GM12865 (cell line): ENCODE data around the gene ONECUT2.

ENCODE experiments used
- DNase-seq: peaks from one replicate; pipeline ENCODE4 v3.0.0; 2010; ENCODE audit warnings: low read depth
- H3K4me3 ChIP-seq: 2 replicates; pipeline ENCODE4 v1.5.1; 2011; ENCODE audit warnings: mild to moderate bottlenecking, low read depth, low read length, control low read depth
- TF ChIP-seq, protein P1 (sequence below): IDR thresholded peaks from 2 replicates; pipeline ENCODE4 v1.5.1; 2011; ENCODE audit warnings: low read length, control low read depth, low read depth, inconsistent platforms; ENCODE audit not compliant: insufficient read depth; ENCODE audit errors: missing control alignments

ONECUT2 gene

DNA sequence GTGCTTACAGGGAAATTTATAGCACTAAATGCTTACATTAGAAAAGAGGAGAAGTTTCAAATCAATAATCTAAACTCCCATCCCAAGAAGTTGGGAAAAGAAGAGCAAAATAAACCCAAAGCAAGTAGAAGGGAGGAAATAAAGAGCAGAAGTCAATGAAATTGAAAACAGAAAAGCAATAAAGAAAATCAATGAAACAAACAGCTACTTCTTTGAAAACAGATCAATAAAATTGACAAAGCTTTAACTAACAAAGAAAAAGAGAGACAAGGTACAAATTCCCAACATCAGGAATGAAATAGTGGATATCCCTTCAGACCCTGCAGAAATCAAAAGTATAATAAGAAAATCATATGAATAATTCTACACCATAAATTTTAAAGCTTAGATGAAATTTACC is 25.5 kb upstream of the ONECUT2 start:
- TF ChIP-seq, protein P1, sequence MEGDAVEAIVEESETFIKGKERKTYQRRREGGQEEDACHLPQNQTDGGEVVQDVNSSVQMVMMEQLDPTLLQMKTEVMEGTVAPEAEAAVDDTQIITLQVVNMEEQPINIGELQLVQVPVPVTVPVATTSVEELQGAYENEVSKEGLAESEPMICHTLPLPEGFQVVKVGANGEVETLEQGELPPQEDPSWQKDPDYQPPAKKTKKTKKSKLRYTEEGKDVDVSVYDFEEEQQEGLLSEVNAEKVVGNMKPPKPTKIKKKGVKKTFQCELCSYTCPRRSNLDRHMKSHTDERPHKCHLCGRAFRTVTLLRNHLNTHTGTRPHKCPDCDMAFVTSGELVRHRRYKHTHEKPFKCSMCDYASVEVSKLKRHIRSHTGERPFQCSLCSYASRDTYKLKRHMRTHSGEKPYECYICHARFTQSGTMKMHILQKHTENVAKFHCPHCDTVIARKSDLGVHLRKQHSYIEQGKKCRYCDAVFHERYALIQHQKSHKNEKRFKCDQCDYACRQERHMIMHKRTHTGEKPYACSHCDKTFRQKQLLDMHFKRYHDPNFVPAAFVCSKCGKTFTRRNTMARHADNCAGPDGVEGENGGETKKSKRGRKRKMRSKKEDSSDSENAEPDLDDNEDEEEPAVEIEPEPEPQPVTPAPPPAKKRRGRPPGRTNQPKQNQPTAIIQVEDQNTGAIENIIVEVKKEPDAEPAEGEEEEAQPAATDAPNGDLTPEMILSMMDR: no peak
- no peak for DNase-seq

GRCh38 chr18:57410749-57411148 is 24.4 kb upstream of the ONECUT2 start:
- no peak for DNase-seq
- TF ChIP-seq, protein P1: no peak
- no peak overlapping the region for H3K4me3 ChIP-seq

More for the DNA sequence above, 25.5 kb upstream of the ONECUT2 start:
- no peak overlapping the region for H3K4me3 ChIP-seq

DNA sequence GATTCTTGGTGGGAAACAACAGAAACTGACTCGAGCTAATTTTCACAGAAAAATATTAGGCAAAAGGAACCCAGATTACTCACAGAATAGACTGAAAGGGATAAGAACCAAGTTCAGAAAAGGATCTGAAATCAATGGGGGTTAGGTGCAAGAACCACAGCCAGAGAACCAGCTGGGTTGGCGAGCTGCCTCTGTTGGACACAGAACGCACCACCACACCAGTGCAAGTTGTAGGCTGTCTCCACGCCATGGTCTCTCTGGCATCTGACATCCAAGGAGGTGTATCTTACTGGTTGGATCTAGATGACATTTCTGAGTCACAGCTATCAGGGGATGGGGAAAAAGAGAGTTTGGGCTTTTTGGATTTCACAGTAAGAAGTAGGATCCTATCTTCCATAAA is 18.6 kb upstream of the ONECUT2 start:
- TF ChIP-seq, protein P1: no peak
- DNase-seq: no peak
- no peak overlapping the region for H3K4me3 ChIP-seq

GRCh38 chr18:57422313-57422872 is 12.8 kb upstream of the ONECUT2 start:
- DNase-seq: no peak
- no peak overlapping the region for H3K4me3 ChIP-seq
- TF ChIP-seq, protein P1: no peak

- H3K4me3 ChIP-seq: no peak overlapping the region
- no peak for DNase-seq
- TF ChIP-seq, protein P1: no peak
Measured at GRCh38 chr18:57423821-57424220, 11.4 kb upstream of the ONECUT2 start.

GRCh38 chr18:57425096-57425495 is 10.1 kb upstream of the ONECUT2 start:
- TF ChIP-seq, protein P1: no peak
- no peak for DNase-seq
- no peak overlapping the region for H3K4me3 ChIP-seq

DNA sequence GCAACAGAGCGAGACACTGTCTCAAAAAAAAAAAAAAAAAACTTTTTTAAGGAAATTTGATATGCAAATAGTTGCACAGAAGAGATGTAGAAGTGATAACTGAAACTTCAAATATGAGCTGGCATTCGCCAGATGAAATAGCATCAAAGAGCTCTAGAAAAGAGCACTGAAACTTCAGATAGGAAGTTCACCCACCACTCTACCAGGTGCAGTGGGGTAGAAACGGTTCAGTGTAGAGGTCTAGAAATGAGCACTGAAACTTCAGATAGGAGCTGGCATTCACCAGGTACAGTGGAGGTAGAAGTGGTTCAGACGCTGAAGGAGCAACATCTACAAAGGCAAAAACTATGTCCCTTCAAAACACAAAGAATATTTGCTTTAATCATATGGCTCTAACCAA is 9.0 kb upstream of the ONECUT2 start:
- TF ChIP-seq, protein P1: no peak
- peak; percentile 41 for DNase-seq
- H3K4me3 ChIP-seq: no peak overlapping the region
